ENCODE data around the gene ARHGAP25.

ARHGAP25 gene

GRCh38 chr2:68717305-68717661, 17.3 kb upstream of the ARHGAP25 start:
- no peak overlapping the region for H3K4me3 ChIP-seq (ENCODE audit: low read depth, low read length)
- TF ChIP-seq CTCF (IDR thresholded peaks at IDR 0.05; ENCODE audit: control insufficient read depth, extremely low read depth, insufficient read depth) = no peak
- no peak for DNase-seq (ENCODE audit: low read depth)

- no peak overlapping the region for H3K4me3 ChIP-seq (ENCODE audit: low read depth, low read length)
- DNase-seq (ENCODE audit: low read depth) = no peak
- no peak for TF ChIP-seq CTCF (IDR thresholded peaks at IDR 0.05; ENCODE audit: control insufficient read depth, extremely low read depth, insufficient read depth)
Observed at GRCh38 chr2:68719912-68720311, 14.7 kb upstream of the ARHGAP25 start.

- DNase-seq (ENCODE audit: low read depth) = no peak
- H3K4me3 ChIP-seq (ENCODE audit: low read depth, low read length) = no peak overlapping the region
- no peak for TF ChIP-seq CTCF (IDR thresholded peaks at IDR 0.05; ENCODE audit: control insufficient read depth, extremely low read depth, insufficient read depth)
Observed at GRCh38 chr2:68720665-68721064, 13.9 kb upstream of the ARHGAP25 start.

- DNase-seq (ENCODE audit: low read depth) = no peak
- TF ChIP-seq CTCF (IDR thresholded peaks at IDR 0.05; ENCODE audit: control insufficient read depth, extremely low read depth, insufficient read depth) = no peak
- H3K4me3 ChIP-seq (ENCODE audit: low read depth, low read length) = no peak overlapping the region
Observed at GRCh38 chr2:68721482-68722101, 13.0 kb upstream of the ARHGAP25 start.

GRCh38 chr2:68722712-68723111, 11.9 kb upstream of the ARHGAP25 start:
- no peak overlapping the region for H3K4me3 ChIP-seq (ENCODE audit: low read depth, low read length)
- TF ChIP-seq CTCF (IDR thresholded peaks at IDR 0.05; ENCODE audit: control insufficient read depth, extremely low read depth, insufficient read depth) = 0 out of 2 replicates have a peak, but pooled peaks have one; percentile 2
- DNase-seq (ENCODE audit: low read depth) = no peak

- no peak for TF ChIP-seq CTCF (IDR thresholded peaks at IDR 0.05; ENCODE audit: control insufficient read depth, extremely low read depth, insufficient read depth)
- no peak overlapping the region for H3K4me3 ChIP-seq (ENCODE audit: low read depth, low read length)
- DNase-seq (ENCODE audit: low read depth) = no peak
Observed at GRCh38 chr2:68723181-68723580, 11.4 kb upstream of the ARHGAP25 start.

GRCh38 chr2:68726100-68726499, 8.5 kb upstream of the ARHGAP25 start:
- no peak for DNase-seq (ENCODE audit: low read depth)
- no peak overlapping the region for H3K4me3 ChIP-seq (ENCODE audit: low read depth, low read length)
- no peak for TF ChIP-seq CTCF (IDR thresholded peaks at IDR 0.05; ENCODE audit: control insufficient read depth, extremely low read depth, insufficient read depth)

Data from LNCaP clone FGC (cell line).